ENCODE results near the gene GRB14. TPM values are rescaled to one million over a fixed set of nuclear protein-coding genes. Genes with fewer than 3 reads are reported as not detected.
A peak's percentile ranks its signal among the peaks of the same experiment; 100 is the strongest.

GRB14 gene
- total RNA-seq, 1 donor from 2014 or later, result 11.1 TPM

DNA sequence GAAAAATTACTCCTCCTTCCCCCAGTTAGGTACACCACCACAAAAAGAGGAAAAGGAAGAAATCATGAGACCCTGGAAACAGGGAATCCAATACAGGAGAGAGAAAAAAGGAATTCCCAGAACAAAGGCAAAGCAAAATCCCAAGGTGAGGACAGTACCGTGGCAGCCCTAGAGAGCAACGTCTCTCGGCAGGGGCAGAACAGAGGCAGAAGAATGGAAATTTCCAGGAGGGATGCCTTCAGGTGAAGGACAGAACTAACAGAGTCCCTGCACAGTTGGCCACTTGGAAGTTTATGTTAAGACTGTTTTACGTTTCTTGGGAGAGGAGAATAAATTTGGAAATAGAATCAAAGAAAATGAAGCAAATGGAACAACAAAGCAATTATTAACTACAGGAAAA lies 27.7 kb downstream of the GRB14 start:
- Mint-ChIP-seq H3K27ac (ENCODE audit: unreplicated experiment) (no peak overlapping the region), H3K27me3 (ENCODE audit: low read depth, unreplicated experiment) (no peaks in the 10 kb centered on the region)
- no peak for FAIRE-seq

GRCh38 chr2:164589522-164589921 lies 31.8 kb downstream of the GRB14 start:
- DNase-seq (ENCODE audit: low read depth) (peak; percentile 66), FAIRE-seq (peak; percentile 41)
- no peak for TF ChIP-seq EZH2 (IDR thresholded peaks at IDR 0.05; ENCODE audit: insufficient read depth, low read length)
- Mint-ChIP-seq H3K4me1 (ENCODE audit: low read depth, unreplicated experiment) (peaks cover 9% of the 10 kb centered on the region), H3K27ac (ENCODE audit: unreplicated experiment) (no peak overlapping the region), H3K27me3 (ENCODE audit: low read depth, unreplicated experiment) (no peaks in the 10 kb centered on the region), H3K9me3 (ENCODE audit: unreplicated experiment) (peaks cover 3% of the 10 kb centered on the region), H3K36me3 (ENCODE audit: low read depth, unreplicated experiment) (no peaks in the 10 kb centered on the region), H3K4me3 (ENCODE audit: unreplicated experiment) (no peak overlapping the region)
- Histone ChIP-seq H3K4me2 (ENCODE audit: low read length) (no peak overlapping the region), H3K27me3 (ENCODE audit: insufficient read depth, low read length) (no peaks in the 10 kb centered on the region), H3K9ac (ENCODE audit: low read length) (no peak overlapping the region), H3K27ac (ENCODE audit: low read depth, low read length) (no peak overlapping the region), H3K36me3 (ENCODE audit: insufficient read depth, low read length) (no peaks in the 10 kb centered on the region), H3K4me1 (ENCODE audit: insufficient read depth, low read length) (peaks cover 3% of the 10 kb centered on the region), H2AFZ (ENCODE audit: low read depth, low read length) (no peak overlapping the region), H3K4me3 (ENCODE audit: insufficient read depth, low read depth, low read length) (no peak overlapping the region), H3K79me2 (ENCODE audit: insufficient read depth, low read length) (no peaks in the 10 kb centered on the region), H3K9me3 (ENCODE audit: insufficient read depth, low read depth, low read length) (no peaks in the 10 kb centered on the region), H4K20me1 (ENCODE audit: insufficient read depth, low read length) (no peaks in the 10 kb centered on the region)

More for the DNA sequence above, 27.7 kb downstream of the GRB14 start:
- peaks cover 3% of the 10 kb centered on the region for H3K4me1 ChIP-seq (ENCODE audit: insufficient read depth, low read length)
- TF ChIP-seq EZH2 (IDR thresholded peaks at IDR 0.05; ENCODE audit: insufficient read depth, low read length), result no peak
- TF ChIP-seq, protein P1, sequence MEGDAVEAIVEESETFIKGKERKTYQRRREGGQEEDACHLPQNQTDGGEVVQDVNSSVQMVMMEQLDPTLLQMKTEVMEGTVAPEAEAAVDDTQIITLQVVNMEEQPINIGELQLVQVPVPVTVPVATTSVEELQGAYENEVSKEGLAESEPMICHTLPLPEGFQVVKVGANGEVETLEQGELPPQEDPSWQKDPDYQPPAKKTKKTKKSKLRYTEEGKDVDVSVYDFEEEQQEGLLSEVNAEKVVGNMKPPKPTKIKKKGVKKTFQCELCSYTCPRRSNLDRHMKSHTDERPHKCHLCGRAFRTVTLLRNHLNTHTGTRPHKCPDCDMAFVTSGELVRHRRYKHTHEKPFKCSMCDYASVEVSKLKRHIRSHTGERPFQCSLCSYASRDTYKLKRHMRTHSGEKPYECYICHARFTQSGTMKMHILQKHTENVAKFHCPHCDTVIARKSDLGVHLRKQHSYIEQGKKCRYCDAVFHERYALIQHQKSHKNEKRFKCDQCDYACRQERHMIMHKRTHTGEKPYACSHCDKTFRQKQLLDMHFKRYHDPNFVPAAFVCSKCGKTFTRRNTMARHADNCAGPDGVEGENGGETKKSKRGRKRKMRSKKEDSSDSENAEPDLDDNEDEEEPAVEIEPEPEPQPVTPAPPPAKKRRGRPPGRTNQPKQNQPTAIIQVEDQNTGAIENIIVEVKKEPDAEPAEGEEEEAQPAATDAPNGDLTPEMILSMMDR (IDR thresholded peaks at IDR 0.05; ENCODE audit: insufficient read depth, low read depth, low read length), result no peak
- H3K36me3 Mint-ChIP-seq (ENCODE audit: low read depth, unreplicated experiment), result no peaks in the 10 kb centered on the region
- H3K9ac ChIP-seq (ENCODE audit: low read length), result no peak overlapping the region
- H3K4me2 ChIP-seq (ENCODE audit: low read length), result no peak overlapping the region
- H2AFZ ChIP-seq (ENCODE audit: low read depth, low read length), result no peak overlapping the region
- no peaks in the 10 kb centered on the region for H3K9me3 ChIP-seq (ENCODE audit: insufficient read depth, low read depth, low read length)
- H3K4me3 ChIP-seq (ENCODE audit: insufficient read depth, low read depth, low read length), result no peak overlapping the region
- no peaks in the 10 kb centered on the region for H4K20me1 ChIP-seq (ENCODE audit: insufficient read depth, low read length)
- no peak overlapping the region for H3K4me3 Mint-ChIP-seq (ENCODE audit: unreplicated experiment)
- H3K27me3 ChIP-seq (ENCODE audit: insufficient read depth, low read length), result no peaks in the 10 kb centered on the region
- H3K36me3 ChIP-seq (ENCODE audit: insufficient read depth, low read length), result no peaks in the 10 kb centered on the region
- no peak for DNase-seq (ENCODE audit: low read depth)
- no peak overlapping the region for H3K27ac ChIP-seq (ENCODE audit: low read depth, low read length)
- peaks cover 7% of the 10 kb centered on the region for H3K4me1 Mint-ChIP-seq (ENCODE audit: low read depth, unreplicated experiment)
- H3K79me2 ChIP-seq (ENCODE audit: insufficient read depth, low read length), result no peaks in the 10 kb centered on the region
- peaks cover 3% of the 10 kb centered on the region for H3K9me3 Mint-ChIP-seq (ENCODE audit: unreplicated experiment)

- Histone ChIP-seq H3K4me2 (ENCODE audit: low read length) (no peak overlapping the region), H3K36me3 (ENCODE audit: insufficient read depth, low read length) (no peaks in the 10 kb centered on the region), H3K27me3 (ENCODE audit: insufficient read depth, low read length) (no peaks in the 10 kb centered on the region), H2AFZ (ENCODE audit: low read depth, low read length) (no peak overlapping the region), H3K4me1 (ENCODE audit: insufficient read depth, low read length) (no peaks in the 10 kb centered on the region), H3K9ac (ENCODE audit: low read length) (no peak overlapping the region), H3K9me3 (ENCODE audit: insufficient read depth, low read depth, low read length) (no peaks in the 10 kb centered on the region), H4K20me1 (ENCODE audit: insufficient read depth, low read length) (no peaks in the 10 kb centered on the region), H3K4me3 (ENCODE audit: insufficient read depth, low read depth, low read length) (no peak overlapping the region), H3K79me2 (ENCODE audit: insufficient read depth, low read length) (no peaks in the 10 kb centered on the region), H3K27ac (ENCODE audit: low read depth, low read length) (no peak overlapping the region)
- no peaks in the 10 kb centered on the region for H3K4me1 Mint-ChIP-seq (ENCODE audit: low read depth, unreplicated experiment)
- H3K4me3 Mint-ChIP-seq (ENCODE audit: unreplicated experiment), result no peak overlapping the region
- no peaks in the 10 kb centered on the region for H3K27me3 Mint-ChIP-seq (ENCODE audit: low read depth, unreplicated experiment)
- no peaks in the 10 kb centered on the region for H3K36me3 Mint-ChIP-seq (ENCODE audit: low read depth, unreplicated experiment)
- H3K9me3 Mint-ChIP-seq (ENCODE audit: unreplicated experiment), result no peaks in the 10 kb centered on the region
- FAIRE-seq, result no peak
- H3K27ac Mint-ChIP-seq (ENCODE audit: unreplicated experiment), result no peak overlapping the region
- no peak for DNase-seq (ENCODE audit: low read depth)
- TF ChIP-seq, protein P1 (IDR thresholded peaks at IDR 0.05; ENCODE audit: insufficient read depth, low read depth, low read length), result no peak
- no peak for TF ChIP-seq EZH2 (IDR thresholded peaks at IDR 0.05; ENCODE audit: insufficient read depth, low read length)
Observed at GRCh38 chr2:164581050-164581449, 40.2 kb downstream of the GRB14 start.
